HG03521 (cell line): ENCODE results near the gene PDE9A.
"Not testable (repeated sequence)": the region's sequence is repeated elsewhere in the genome, so short reads cannot be mapped to it uniquely, and the experiment has no call there.

ENCODE experiments used
- ATAC-seq: cut with Tn5 transposase; IDR thresholded peaks from one replicate; pipeline ENCODE4 v1.9.1; 2021; ENCODE audit warnings: mild to moderate bottlenecking, moderate library complexity; ENCODE audit not compliant: unreplicated experiment

Gene PDE9A

GRCh38 chr21:42704861-42705260 lies 51.4 kb downstream of the PDE9A start:
- ATAC-seq = no peak

DNA sequence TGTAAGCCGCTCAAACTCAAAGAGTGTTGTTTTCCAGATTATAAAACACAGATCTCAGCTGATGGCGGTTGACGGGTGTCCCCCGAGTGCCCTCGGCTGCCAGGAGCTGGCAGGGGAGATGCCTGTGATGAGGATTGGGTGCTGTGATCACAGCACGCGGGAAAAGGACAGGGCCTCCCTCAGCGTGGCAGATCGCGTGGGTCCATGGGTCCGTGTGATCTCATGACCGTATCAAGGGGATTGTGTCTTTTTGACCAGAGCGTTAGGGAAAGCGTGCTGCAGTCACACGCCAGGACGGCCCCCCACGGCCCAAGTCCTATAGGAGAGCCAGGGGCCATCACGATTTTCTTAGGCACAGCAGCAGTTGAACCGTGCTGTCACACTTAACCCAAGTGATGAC lies 51.9 kb downstream of the PDE9A start:
- no peak for ATAC-seq

DNA sequence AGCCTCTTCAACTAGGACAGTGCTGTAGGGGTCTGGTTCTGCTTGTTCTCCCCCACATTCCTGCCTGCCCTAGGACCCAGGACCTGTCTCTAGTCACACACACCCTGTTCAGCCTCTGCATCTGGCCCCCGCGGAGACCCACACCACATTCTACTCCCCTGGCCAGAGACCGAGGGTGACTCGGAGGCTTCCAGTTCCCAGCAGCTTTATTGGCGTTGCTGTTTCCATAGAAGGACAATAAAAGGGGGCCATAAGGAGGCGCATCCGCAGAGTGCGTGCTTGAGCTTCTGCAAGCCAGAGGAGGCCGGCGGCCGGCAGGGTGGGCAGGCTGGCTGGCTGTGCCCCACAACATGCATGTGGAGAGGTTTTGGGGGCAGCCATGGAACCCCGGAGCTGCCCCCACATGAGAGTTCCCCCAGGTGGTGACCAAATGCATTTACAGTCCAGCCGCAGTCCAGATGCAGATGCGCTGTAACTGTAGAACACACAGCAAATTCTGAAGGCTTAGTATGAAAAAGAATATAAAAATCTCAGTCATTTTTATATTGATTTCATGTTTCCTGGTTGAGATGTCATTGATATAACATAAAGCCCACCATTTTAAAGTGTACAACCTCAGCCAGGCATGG lies 52.4 kb downstream of the PDE9A start:
- ATAC-seq = no peak

DNA sequence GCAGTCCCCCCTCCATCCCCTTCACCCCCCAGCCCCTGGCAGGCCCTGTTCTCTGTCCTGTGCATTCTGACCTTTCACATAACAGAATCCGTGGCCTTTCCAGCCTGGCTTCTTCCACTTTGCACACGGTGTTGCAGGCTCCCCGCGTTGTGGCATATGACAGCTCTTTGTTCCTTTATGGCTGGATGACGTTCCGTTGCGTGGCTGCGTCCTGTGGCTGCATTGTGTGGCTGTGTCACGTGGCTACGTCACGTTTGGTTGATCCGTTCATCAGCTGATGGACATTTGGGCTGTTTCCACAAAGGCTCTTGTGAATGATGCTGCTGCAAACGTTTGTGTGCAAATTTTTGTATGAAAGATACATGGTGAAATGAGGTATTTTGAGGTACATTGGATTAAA lies 53.3 kb downstream of the PDE9A start:
- no peak for ATAC-seq

DNA sequence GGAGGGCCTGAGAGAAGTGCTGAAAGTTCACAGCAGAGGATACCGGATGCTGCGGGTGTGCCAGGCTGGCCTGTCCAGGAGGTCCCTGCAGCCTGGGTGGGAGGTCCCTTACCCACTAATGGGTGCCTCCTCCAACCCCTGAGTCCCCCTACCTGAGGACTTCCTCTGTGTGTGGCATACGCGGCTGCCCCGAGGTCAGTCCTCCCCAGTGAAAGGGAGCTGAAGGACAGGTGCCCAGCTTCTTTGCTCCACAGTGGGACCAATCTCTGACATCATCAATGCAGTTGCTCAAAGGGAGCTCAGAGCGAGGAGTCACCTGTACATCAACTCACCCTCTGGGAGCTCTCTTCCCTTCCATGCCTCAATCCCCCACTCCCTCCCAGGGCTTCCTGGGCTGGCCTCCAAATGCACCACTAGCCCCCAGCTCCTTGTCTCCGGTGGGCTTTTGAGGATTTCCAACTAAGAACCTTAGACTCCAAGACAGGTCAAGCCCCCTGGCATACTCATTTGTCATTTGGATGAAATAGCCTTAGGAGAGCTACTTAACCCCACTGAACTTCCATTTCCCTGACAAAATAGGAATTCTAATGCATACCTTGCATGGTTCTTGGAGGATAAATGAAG lies 53.9 kb downstream of the PDE9A start:
- ATAC-seq = no peak

GRCh38 chr21:42708107-42708506 lies 54.7 kb downstream of the PDE9A start:
- ATAC-seq = no peak

DNA sequence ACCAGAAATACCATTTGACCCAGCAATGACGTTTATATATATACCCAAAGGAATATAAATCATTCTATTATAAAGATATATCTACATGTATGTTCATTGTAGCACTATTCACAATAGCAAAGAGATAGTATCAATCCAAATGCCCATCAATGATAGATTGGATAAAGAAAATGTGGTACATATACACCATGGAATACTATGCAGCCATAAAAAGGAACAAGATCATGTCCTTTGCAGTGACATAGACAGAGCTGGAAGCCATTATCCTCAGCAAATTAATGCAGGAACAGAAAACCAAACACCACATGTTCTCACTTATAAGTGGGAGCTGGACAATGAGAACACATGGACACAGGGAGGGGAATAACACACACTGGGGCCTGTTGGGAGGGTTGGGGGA lies 55.5 kb downstream of the PDE9A start:
- not testable (repeated sequence) for ATAC-seq

DNA sequence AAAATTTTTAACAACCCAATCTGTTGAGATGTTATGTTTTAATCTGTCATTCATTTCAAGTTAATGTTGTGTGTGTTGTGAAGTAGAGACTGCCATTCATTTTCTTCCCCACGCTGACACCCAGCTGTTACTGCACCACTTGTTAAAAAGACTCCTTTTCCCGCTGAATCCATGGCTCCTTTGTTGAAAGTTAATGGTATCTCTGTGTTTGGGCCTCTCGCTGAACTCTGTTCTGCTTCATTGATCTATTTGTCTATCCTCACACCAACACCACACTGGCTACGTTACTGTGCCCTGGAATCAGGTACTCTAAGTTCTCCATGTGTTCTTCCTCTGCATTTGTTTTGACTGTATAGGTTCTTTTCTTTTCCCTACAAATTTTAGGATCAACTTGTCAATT lies 58.2 kb downstream of the PDE9A start:
- ATAC-seq = no peak

DNA sequence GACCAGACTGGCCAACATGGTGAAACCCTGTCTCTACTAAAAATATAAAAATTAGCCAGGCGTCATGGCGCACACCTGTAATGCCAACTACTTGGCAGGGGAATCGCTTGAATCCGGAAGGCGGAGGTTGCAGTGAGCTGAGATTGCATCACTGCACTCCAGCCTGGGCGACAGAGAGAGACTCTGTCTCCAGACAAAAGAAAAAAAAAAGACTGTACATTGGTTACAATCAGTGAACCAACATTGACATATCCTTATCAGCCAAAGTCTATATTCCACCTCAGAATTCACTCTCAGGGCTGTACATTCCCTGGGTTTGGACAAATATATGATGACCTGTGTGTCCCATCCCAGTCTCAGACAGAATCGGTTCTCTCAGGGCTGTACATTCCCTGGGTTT lies 62.0 kb downstream of the PDE9A start:
- not testable (repeated sequence) for ATAC-seq

DNA sequence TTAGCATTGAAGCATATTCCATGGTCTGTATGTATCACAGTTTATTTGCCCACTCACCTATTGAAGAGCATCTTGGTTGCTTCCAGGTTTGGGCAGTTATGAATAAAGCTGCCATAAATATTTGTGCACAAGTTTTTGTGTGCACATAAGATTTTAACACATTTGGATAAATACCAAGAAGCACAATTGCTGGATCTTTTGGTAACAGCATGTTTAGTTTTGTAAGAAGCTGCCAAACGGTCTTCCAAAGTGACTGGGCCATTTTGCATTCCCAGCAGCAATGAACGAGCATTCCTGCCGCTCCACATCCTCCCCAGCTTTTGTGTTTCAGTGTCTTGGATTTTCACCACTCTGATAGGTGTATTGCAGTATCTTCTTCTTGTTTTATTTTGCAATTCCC lies 62.7 kb downstream of the PDE9A start:
- no peak for ATAC-seq

DNA sequence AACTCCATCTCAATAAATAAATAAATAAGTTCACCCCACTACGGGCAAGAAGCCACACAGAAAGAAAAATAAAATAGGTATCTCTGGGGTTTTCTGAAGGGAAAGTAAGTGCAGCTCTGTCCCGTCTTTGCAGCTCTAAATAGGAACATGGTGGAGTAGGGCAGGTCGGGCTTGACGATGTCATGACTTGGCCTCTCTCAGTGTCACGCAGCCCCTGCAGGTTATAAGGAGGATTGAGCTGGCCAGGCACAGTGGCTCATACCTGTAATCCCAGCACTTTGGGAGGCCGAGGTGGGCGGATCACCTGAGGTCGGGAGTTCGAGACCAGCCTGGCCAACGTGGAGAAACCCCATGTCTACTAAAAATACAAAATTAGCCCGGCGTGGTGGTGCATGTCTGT lies 67.1 kb downstream of the PDE9A start:
- not testable (repeated sequence) for ATAC-seq

DNA sequence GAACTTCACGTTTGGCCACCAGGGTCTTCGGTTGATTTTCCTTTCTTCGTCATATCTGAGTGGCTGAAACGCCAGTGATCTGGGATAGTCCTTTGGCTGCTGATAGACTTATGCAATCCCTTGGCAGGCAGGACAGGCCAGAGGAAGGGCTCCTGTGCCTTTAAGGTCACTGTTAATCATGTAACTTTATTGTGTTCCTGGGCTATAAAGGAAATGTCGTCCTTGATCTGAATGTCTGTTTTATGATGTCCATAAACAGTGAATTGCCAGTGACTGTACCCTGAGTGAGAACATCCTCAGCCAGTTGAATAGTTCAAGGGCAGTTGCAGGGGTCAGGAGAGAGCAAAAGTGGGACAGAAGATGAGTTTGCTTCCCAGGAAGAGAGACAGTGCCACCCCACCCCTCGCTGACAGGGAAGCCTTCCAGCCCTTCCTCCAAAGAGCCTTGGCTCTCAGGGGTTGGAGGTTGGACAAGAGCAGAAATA lies 68.0 kb downstream of the PDE9A start:
- ATAC-seq = no peak

DNA sequence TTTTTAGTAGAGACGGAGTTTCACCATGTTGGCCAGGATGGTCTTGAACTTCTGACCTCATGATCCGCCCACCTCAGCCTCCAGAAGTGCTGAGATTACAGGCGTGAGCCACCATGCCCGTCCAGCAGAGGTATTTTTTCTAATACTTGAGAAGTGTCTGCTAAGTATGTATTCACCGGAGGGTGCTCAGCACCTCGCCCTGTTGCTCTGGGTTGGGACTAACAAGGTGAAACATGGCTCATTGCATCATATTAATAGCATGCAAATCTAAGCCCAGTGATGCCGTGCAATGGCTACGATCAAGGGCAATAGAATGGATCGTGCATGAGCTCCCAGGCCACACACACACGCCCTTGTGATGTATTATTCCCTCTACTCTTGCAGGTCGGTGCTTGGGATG lies 68.7 kb downstream of the PDE9A start:
- ATAC-seq = no peak

DNA sequence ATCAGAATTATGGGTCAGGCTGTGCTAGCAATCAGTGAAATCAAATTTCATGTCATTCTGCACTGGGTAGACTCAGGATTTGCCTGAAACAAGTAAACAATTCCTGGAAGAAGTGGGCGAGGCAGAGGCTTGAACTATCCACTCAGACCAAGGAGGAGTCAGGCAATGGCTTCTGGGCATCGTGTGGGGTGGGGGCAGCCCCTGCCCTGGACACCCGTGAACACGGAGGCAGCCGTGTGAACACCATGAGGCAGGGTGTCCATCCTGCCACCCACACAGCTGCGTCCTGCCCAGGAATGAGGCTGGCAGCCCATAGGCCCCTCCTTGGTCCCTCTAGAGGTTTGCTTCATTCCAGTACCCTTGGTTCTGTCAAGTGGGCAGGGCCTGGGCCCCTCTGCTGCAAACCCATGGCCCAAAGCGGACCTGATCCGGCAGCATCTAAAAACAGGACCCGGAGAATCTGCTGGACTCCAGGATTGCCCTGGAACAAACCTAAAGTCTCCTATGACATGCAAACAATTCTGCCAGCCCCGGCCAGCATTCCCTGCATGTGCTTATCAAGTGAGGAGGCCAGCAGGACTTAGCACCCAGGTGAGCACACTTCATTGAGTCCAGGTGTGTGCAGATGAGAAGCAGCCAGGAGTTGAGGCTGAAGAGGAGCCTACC lies 69.5 kb downstream of the PDE9A start:
- no peak for ATAC-seq

GRCh38 chr21:42724226-42724920 lies 71.0 kb downstream of the PDE9A start:
- ATAC-seq = no peak

- no peak for ATAC-seq
These were observed 72.1 kb downstream of the PDE9A start for GRCh38 chr21:42725416-42725930.

GRCh38 chr21:42731264-42732032 lies 78.0 kb downstream of the PDE9A start:
- no peak for ATAC-seq

DNA sequence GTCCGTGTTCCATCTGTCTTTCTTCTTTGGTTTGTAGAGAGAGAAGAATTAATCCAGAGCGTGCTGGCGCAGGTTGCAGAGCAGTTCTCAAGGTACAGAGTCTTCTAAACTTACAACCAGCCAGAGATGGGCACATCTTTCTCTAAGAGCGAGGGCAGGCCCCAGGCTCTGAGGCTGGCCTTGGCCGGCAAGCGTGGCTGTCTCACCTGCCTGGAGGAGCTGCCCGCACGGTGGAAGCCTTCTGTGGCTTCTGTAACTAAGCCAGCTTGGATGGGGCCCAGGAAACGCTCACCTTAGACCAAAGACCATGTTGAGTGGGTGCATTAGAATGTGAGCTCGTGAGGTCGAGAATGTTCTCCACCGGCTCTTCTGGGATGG lies 78.6 kb downstream of the PDE9A start:
- ATAC-seq = no peak

GRCh38 chr21:42733037-42733627 lies 79.7 kb downstream of the PDE9A start:
- ATAC-seq = no peak

- ATAC-seq = no peak
These were observed 80.5 kb downstream of the PDE9A start for GRCh38 chr21:42733874-42734273.
